ENCODE data around the gene CAPZA1.

GRCh38 chr1:112619518-112620376 is at the start of gene CAPZA1:
- no peak for TF ChIP-seq CTCF (conservative IDR thresholded peaks at IDR 0.05; ENCODE audit: low read length)
- no peak for TF ChIP-seq EZH2phosphoT487 (IDR thresholded peaks at IDR 0.05; ENCODE audit: borderline replicate concordance, low read depth, low read length)

Data from OCI-LY7 (cell line).